A673 (cell line): ENCODE data around the gene COL9A1. TPM values are rescaled to one million over a fixed set of nuclear protein-coding genes. Genes with fewer than 3 reads are reported as not detected.

Source experiments
- BruUV-seq: library from RNA; stranded (reverse); fragments of 400-500 nt; replicated peaks from 2 replicates; lab custom pipeline; 2021; lab: Mats Ljungman, UMichigan
- CTCF ChIA-PET: fragments of 300-600 bp; sonication (Branson Sonifier 250); formaldehyde crosslinking; loops from one replicate; lab custom pipeline; 2022; ENCODE audit warnings: antibody characterized with exemption; lab: Charles Lee
- POLR2A ChIA-PET: fragments of 300-600 bp; sonication (Branson Sonifier 250); formaldehyde crosslinking; loops from one replicate; lab custom pipeline; 2022; ENCODE audit warnings: antibody characterized with exemption; ENCODE audit not compliant: low non-redundant PET; lab: Charles Lee
- DNase-seq: peaks from one replicate; pipeline ENCODE4 v3.0.0-alpha.2; 2015; ENCODE audit warnings: low spot score
- H3K27ac ChIP-seq: fragments of 200-600 bp; sonication (generic); 2 replicates; pipeline ENCODE4 v1.5.1; 2016; ENCODE audit warnings: mixed run types, low read depth, mild to moderate bottlenecking, mixed read lengths, antibody characterized with exemption, low read length; ENCODE audit not compliant: poor library complexity, severe bottlenecking
- H3K27me3 ChIP-seq: fragments of 200-600 bp; sonication (generic); replicated peaks from 2 replicates; pipeline ENCODE4 v1.6.1; 2017; ENCODE audit warnings: mixed run types, low read depth, mild to moderate bottlenecking, mixed read lengths, antibody characterized with exemption, low read length; ENCODE audit not compliant: insufficient read depth, poor library complexity
- H3K36me3 ChIP-seq: fragments of 200-600 bp; sonication (generic); 2 replicates; pipeline ENCODE4 v1.6.1; 2016; ENCODE audit warnings: mixed run types, mild to moderate bottlenecking, mixed read lengths, antibody characterized with exemption, low read length; ENCODE audit not compliant: insufficient read depth, poor library complexity, severe bottlenecking
- H3K4me1 ChIP-seq: fragments of 200-600 bp; sonication (generic); 2 replicates; pipeline ENCODE4 v1.6.1; 2017; ENCODE audit warnings: mixed run types, mild to moderate bottlenecking, mixed read lengths, antibody characterized with exemption, low read length; ENCODE audit not compliant: insufficient read depth, poor library complexity, severe bottlenecking
- H3K4me3 ChIP-seq: fragments of 200-600 bp; sonication (generic); 2 replicates; pipeline ENCODE4 v1.5.1; 2016; ENCODE audit warnings: low read depth, mixed run types, mild to moderate bottlenecking, mixed read lengths, low read length; ENCODE audit not compliant: poor library complexity, severe bottlenecking
- H3K9me3 ChIP-seq: fragments of 200-600 bp; sonication (generic); 2 replicates; pipeline ENCODE4 v1.6.1; 2016; ENCODE audit warnings: mixed run types, low read depth, mild to moderate bottlenecking, mixed read lengths, antibody characterized with exemption, low read length; ENCODE audit not compliant: poor library complexity, severe bottlenecking
- EZH2 ChIP-seq: fragments of 200-600 bp; sonication (generic); IDR thresholded peaks from 2 replicates; pipeline ENCODE4 v1.6.1; 2017; ENCODE audit warnings: borderline replicate concordance, low read depth, mild to moderate bottlenecking, mixed read lengths, antibody characterized with exemption, low read length; ENCODE audit not compliant: poor library complexity, severe bottlenecking
- intact Hi-C: fragments of 100-400 bp; cut with micrococcal nuclease; formaldehyde crosslinking; loops from one replicate; pipeline ENCODE4 v1.10.0; 2022; ENCODE audit not compliant: unreplicated experiment
- total RNA-seq: library from RNA; stranded (reverse); gene quantifications from 2 replicates; pipeline ENCODE4 v1.2.3, GENCODE V29; 2021
- TF ChIP-seq, protein P1 (sequence below): fragments of 300-800, 200-600 bp; sonication (generic); conservative IDR thresholded peaks from 2 replicates; pipeline ENCODE4 v1.5.1; 2017; ENCODE audit warnings: low read depth, mild to moderate bottlenecking, antibody characterized with exemption, low read length, moderate library complexity, mixed read lengths

COL9A1 gene
- total RNA-seq, 1 experiment from 2014 or later = not detected

DNA sequence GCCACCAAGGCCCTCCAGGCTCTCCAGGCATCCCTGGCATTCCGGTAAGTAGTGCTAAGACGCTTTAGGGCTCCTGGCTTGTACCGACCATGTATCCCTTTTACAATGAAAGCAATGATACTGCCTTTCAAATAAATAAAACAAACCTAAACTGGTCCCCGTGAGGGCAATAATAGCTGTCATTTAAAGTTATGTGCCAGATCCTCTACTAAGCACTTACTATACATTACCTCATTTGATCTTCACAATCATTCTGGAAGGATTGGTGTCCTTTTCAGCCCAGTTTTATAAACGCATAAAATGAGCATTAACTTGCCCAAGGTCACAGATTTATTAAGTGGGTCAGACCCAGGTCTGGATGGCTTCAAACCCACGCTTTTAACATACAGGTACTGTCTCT lies 114.7 kb downstream of the COL9A1 start:
- no peak overlapping the region for H3K4me3 ChIP-seq
- H3K27ac ChIP-seq = no peak overlapping the region
- no peaks in the 10 kb centered on the region for H3K27me3 ChIP-seq
- ChIA-PET POLR2A (no interaction called here), CTCF (no interaction called here)
- H3K4me1 ChIP-seq = no peaks in the 10 kb centered on the region
- no peaks in the 10 kb centered on the region for H3K36me3 ChIP-seq
- BruUV-seq = no TSS peak
- TF ChIP-seq, protein P1, sequence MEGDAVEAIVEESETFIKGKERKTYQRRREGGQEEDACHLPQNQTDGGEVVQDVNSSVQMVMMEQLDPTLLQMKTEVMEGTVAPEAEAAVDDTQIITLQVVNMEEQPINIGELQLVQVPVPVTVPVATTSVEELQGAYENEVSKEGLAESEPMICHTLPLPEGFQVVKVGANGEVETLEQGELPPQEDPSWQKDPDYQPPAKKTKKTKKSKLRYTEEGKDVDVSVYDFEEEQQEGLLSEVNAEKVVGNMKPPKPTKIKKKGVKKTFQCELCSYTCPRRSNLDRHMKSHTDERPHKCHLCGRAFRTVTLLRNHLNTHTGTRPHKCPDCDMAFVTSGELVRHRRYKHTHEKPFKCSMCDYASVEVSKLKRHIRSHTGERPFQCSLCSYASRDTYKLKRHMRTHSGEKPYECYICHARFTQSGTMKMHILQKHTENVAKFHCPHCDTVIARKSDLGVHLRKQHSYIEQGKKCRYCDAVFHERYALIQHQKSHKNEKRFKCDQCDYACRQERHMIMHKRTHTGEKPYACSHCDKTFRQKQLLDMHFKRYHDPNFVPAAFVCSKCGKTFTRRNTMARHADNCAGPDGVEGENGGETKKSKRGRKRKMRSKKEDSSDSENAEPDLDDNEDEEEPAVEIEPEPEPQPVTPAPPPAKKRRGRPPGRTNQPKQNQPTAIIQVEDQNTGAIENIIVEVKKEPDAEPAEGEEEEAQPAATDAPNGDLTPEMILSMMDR = no peak
- TF ChIP-seq EZH2 = no peak
- DNase-seq = no peak
- intact Hi-C loops = no loop called here
- H3K9me3 ChIP-seq = no peaks in the 10 kb centered on the region

DNA sequence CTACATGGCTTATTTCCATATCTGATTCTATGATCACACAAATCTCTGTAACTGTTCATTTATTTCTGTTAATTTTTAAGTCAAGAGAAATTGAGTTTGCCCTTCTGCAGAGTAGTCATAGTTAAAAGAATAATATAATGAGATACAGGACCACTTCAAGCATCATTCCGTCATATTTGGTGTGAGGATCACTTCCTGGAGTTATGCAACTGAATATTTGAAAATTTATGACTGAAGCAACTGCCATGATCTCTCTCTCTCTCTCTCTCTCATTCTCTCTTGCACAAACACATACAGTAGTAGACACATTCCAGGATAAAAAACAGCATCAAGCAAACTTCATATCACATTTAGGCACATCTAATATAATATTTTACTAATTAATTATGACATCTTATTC lies 116.4 kb downstream of the COL9A1 start:
- ChIA-PET CTCF (no interaction called here), POLR2A (no interaction called here)
- Histone ChIP-seq H3K27me3 (no peaks in the 10 kb centered on the region), H3K4me1 (peaks cover under 1% of the 10 kb centered on the region), H3K9me3 (no peaks in the 10 kb centered on the region), H3K36me3 (no peaks in the 10 kb centered on the region), H3K27ac (no peak overlapping the region), H3K4me3 (no peak overlapping the region)
- TF ChIP-seq, protein P1 = no peak
- TF ChIP-seq EZH2 = no peak
- intact Hi-C loops = no loop called here
- no peak for DNase-seq
- BruUV-seq = no TSS peak

DNA sequence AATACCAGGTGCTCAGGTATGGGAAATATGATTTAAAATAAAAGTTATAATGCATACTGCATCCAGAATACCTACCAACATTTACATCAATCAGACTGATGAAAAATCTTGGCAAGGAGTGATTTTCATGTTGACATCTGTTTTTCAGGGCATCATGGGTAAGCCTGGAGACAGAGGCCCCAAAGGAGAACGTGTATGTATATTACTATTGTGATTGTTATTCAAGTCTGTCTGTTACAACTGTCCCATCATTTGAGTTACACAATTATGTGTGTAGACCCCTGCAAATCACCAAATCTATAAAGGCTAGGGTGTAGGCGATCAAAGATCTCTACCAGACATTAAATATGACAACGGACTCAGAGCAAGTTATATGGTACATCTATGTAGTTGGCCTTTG lies 118.2 kb downstream of the COL9A1 start:
- ChIA-PET CTCF (no interaction called here), POLR2A (no interaction called here)
- H3K27me3 ChIP-seq = no peaks in the 10 kb centered on the region
- intact Hi-C loops = no loop called here
- no TSS peak for BruUV-seq
- peaks cover 11% of the 10 kb centered on the region for H3K4me1 ChIP-seq
- no peak for DNase-seq
- no peaks in the 10 kb centered on the region for H3K9me3 ChIP-seq
- H3K4me3 ChIP-seq = no peak overlapping the region
- H3K36me3 ChIP-seq = no peaks in the 10 kb centered on the region
- H3K27ac ChIP-seq = no peak overlapping the region
- TF ChIP-seq, protein P1 = no peak
- no peak for TF ChIP-seq EZH2
